ENCODE results near the gene ZBTB7B.

Gene ZBTB7B

GRCh38 chr1:155012776-155013602, 10.4 kb downstream of the ZBTB7B start:
- Mint-ChIP-seq H3K27ac (ENCODE audit: low read depth) (peak overlapping the region; percentile 46), H3K27me3 (no peaks in the 10 kb centered on the region), H3K9me3 (no peaks in the 10 kb centered on the region), H3K4me3 (peak overlapping the region; percentile 62), H3K36me3 (ENCODE audit: insufficient read depth) (peaks cover 11% of the 10 kb centered on the region), H3K4me1 (peaks cover 69% of the 10 kb centered on the region)
- DNase-seq (ENCODE audit: low spot score in 2 of 2) (no peak), ATAC-seq (replicated peaks; ENCODE audit: extremely low read depth, poor library complexity, severe bottlenecking) (no peak)

- no peak for ATAC-seq (replicated peaks; ENCODE audit: extremely low read depth, poor library complexity, severe bottlenecking)
- H3K9me3 Mint-ChIP-seq = no peaks in the 10 kb centered on the region
- H3K27ac Mint-ChIP-seq (ENCODE audit: low read depth) = peak overlapping the region; percentile 46
- peaks cover 10% of the 10 kb centered on the region for H3K36me3 Mint-ChIP-seq (ENCODE audit: insufficient read depth)
- no peak for DNase-seq (ENCODE audit: low spot score in 2 of 2)
- no peaks in the 10 kb centered on the region for H3K27me3 Mint-ChIP-seq
- peak overlapping the region; percentile 62 for H3K4me3 Mint-ChIP-seq
- H3K4me1 Mint-ChIP-seq = peaks cover 66% of the 10 kb centered on the region
Measured at GRCh38 chr1:155013632-155014031, 11.0 kb downstream of the ZBTB7B start.

GRCh38 chr1:155014709-155015508, 12.3 kb downstream of the ZBTB7B start:
- H3K4me3 Mint-ChIP-seq = no peak overlapping the region
- no peaks in the 10 kb centered on the region for H3K9me3 Mint-ChIP-seq
- H3K27ac Mint-ChIP-seq (ENCODE audit: low read depth) = no peak overlapping the region
- ATAC-seq (replicated peaks; ENCODE audit: extremely low read depth, poor library complexity, severe bottlenecking) = no peak
- no peak for DNase-seq (ENCODE audit: low spot score in 2 of 2)
- peaks cover 62% of the 10 kb centered on the region for H3K4me1 Mint-ChIP-seq
- H3K27me3 Mint-ChIP-seq = no peaks in the 10 kb centered on the region
- H3K36me3 Mint-ChIP-seq (ENCODE audit: insufficient read depth) = peaks cover 10% of the 10 kb centered on the region

- ATAC-seq (replicated peaks; ENCODE audit: extremely low read depth, poor library complexity, severe bottlenecking) (no peak), DNase-seq (ENCODE audit: low spot score in 2 of 2) (no peak)
- Mint-ChIP-seq H3K9me3 (no peaks in the 10 kb centered on the region), H3K36me3 (ENCODE audit: insufficient read depth) (peaks cover 10% of the 10 kb centered on the region), H3K27me3 (no peaks in the 10 kb centered on the region), H3K4me1 (peaks cover 59% of the 10 kb centered on the region), H3K4me3 (peak overlapping the region; percentile 56), H3K27ac (ENCODE audit: low read depth) (no peak overlapping the region)
Measured at GRCh38 chr1:155015527-155016230, 13.1 kb downstream of the ZBTB7B start.

- Mint-ChIP-seq H3K4me1 (peaks cover 59% of the 10 kb centered on the region), H3K27me3 (no peaks in the 10 kb centered on the region), H3K27ac (ENCODE audit: low read depth) (no peak overlapping the region), H3K9me3 (no peaks in the 10 kb centered on the region), H3K4me3 (peak overlapping the region; percentile 56), H3K36me3 (ENCODE audit: insufficient read depth) (peaks cover 10% of the 10 kb centered on the region)
- no peak for DNase-seq (ENCODE audit: low spot score in 2 of 2)
- no peak for ATAC-seq (replicated peaks; ENCODE audit: extremely low read depth, poor library complexity, severe bottlenecking)
Measured at GRCh38 chr1:155016231-155016831, 13.7 kb downstream of the ZBTB7B start.

- peak; percentile 78 to 84 for DNase-seq (ENCODE audit: low spot score in 2 of 2)
- H3K36me3 Mint-ChIP-seq (ENCODE audit: insufficient read depth) = peaks cover 10% of the 10 kb centered on the region
- peak; percentile 99 for ATAC-seq (replicated peaks; ENCODE audit: extremely low read depth, poor library complexity, severe bottlenecking)
- peak overlapping the region; percentile 56 for H3K4me3 Mint-ChIP-seq
- no peak overlapping the region for H3K27ac Mint-ChIP-seq (ENCODE audit: low read depth)
- H3K9me3 Mint-ChIP-seq = no peaks in the 10 kb centered on the region
- H3K27me3 Mint-ChIP-seq = no peaks in the 10 kb centered on the region
- H3K4me1 Mint-ChIP-seq = peaks cover 55% of the 10 kb centered on the region
Measured at GRCh38 chr1:155017041-155017945, 14.7 kb downstream of the ZBTB7B start.

GRCh38 chr1:155017946-155018316, 15.3 kb downstream of the ZBTB7B start:
- DNase-seq (ENCODE audit: low spot score in 2 of 2) (no peak), ATAC-seq (replicated peaks; ENCODE audit: extremely low read depth, poor library complexity, severe bottlenecking) (no peak)
- Mint-ChIP-seq H3K27ac (ENCODE audit: low read depth) (no peak overlapping the region), H3K4me1 (peaks cover 48% of the 10 kb centered on the region), H3K9me3 (no peaks in the 10 kb centered on the region), H3K4me3 (peak overlapping the region; percentile 56), H3K27me3 (no peaks in the 10 kb centered on the region), H3K36me3 (ENCODE audit: insufficient read depth) (peaks cover 10% of the 10 kb centered on the region)

- no peak for DNase-seq (ENCODE audit: low spot score in 2 of 2)
- H3K4me3 Mint-ChIP-seq = no peak overlapping the region
- no peaks in the 10 kb centered on the region for H3K9me3 Mint-ChIP-seq
- ATAC-seq (replicated peaks; ENCODE audit: extremely low read depth, poor library complexity, severe bottlenecking) = no peak
- H3K36me3 Mint-ChIP-seq (ENCODE audit: insufficient read depth) = peaks cover 10% of the 10 kb centered on the region
- peak overlapping the region; percentile 87 for H3K27ac Mint-ChIP-seq (ENCODE audit: low read depth)
- H3K27me3 Mint-ChIP-seq = no peaks in the 10 kb centered on the region
- H3K4me1 Mint-ChIP-seq = peaks cover 40% of the 10 kb centered on the region
Measured at GRCh38 chr1:155018617-155019348, 16.2 kb downstream of the ZBTB7B start.

GRCh38 chr1:155019377-155020245, 17.0 kb downstream of the ZBTB7B start:
- Mint-ChIP-seq H3K27ac (ENCODE audit: low read depth) (peak overlapping the region; percentile 87), H3K4me1 (peaks cover 34% of the 10 kb centered on the region), H3K9me3 (no peaks in the 10 kb centered on the region), H3K4me3 (no peak overlapping the region), H3K27me3 (no peaks in the 10 kb centered on the region), H3K36me3 (ENCODE audit: insufficient read depth) (peaks cover 10% of the 10 kb centered on the region)
- ATAC-seq (replicated peaks; ENCODE audit: extremely low read depth, poor library complexity, severe bottlenecking) (no peak), DNase-seq (ENCODE audit: low spot score in 2 of 2) (no peak)

GRCh38 chr1:155022136-155022926, 19.7 kb downstream of the ZBTB7B start:
- no peaks in the 10 kb centered on the region for H3K27me3 Mint-ChIP-seq
- H3K27ac Mint-ChIP-seq (ENCODE audit: low read depth) = peak overlapping the region; percentile 63
- H3K36me3 Mint-ChIP-seq (ENCODE audit: insufficient read depth) = no peaks in the 10 kb centered on the region
- ATAC-seq (replicated peaks; ENCODE audit: extremely low read depth, poor library complexity, severe bottlenecking) (no peak), DNase-seq (ENCODE audit: low spot score in 2 of 2) (no peak)
- peaks cover 18% of the 10 kb centered on the region for H3K4me1 Mint-ChIP-seq
- no peaks in the 10 kb centered on the region for H3K9me3 Mint-ChIP-seq
- H3K4me3 Mint-ChIP-seq = no peak overlapping the region
